Fibroblast of skin of scalp (primary cell): ENCODE measurements around the gene AP4S1. TPM values are rescaled to one million over a fixed set of nuclear protein-coding genes. Genes with fewer than 3 reads are reported as not detected.
"Not testable (repeated sequence)": the region's sequence is repeated elsewhere in the genome, so short reads cannot be mapped to it uniquely, and the experiment has no call there.

Source experiments
- DNase-seq: peaks from one replicate; pipeline ENCODE4 v3.0.0-alpha.2; 2013
- polyA plus RNA-seq, 2 experiments: library from polyadenylated mRNA; unstranded; fragments of 120-200 nt; gene quantifications; one replicate each; pipeline ENCODE4 v1.2.1, GENCODE V29; 2013; ENCODE audit not compliant: insufficient read length in 2 of 2

AP4S1 gene, protein sequence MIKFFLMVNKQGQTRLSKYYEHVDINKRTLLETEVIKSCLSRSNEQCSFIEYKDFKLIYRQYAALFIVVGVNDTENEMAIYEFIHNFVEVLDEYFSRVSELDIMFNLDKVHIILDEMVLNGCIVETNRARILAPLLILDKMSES
- polyA plus RNA-seq (2013, experiment 1 of 2; ENCODE audit: insufficient read length) = 8.1 TPM
- 6.4 TPM for polyA plus RNA-seq (2013, experiment 2 of 2; ENCODE audit: insufficient read length)

DNA sequence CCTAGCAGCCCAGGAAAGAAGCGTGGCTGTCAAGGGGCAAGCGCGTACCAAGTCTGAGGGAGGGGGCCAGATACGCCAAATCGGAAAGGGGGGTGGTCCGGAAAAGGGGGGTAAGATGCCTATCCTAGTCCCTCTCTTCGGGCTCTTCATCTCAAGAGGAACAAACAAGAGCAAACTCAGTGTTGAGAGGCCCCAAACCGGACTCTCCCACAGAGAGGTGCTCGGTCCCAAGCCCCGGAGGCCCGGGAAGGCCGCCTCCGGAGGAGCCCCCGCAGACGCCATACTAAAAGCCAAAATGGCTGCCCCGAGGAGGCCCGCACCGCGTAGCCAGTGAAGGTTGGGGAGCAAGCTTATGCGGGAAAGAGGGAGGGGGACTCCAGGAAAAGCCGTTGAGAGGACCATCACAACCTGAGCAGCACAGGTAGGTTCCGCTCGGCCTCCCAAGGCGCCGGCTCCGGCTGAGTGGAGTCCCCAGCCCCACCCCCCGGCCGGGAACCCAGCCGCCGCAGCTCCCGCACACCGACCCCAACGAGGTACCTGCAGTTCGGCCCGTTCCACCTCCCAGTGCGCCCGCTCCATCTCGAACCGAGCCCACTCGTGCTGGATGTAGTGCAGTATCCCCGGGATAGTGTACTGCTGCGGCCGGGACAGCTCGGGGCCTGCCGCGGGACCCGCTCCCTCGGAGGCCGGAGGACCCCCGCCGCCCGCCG is at the start of gene AP4S1:
TSS of gene AP4S1 (plus strand) at position 283 of the 710 bp plus-strand sequence. CDS start 40,548 bp downstream, outside the sequence.
- DNase-seq = peak; percentile 21

DNA sequence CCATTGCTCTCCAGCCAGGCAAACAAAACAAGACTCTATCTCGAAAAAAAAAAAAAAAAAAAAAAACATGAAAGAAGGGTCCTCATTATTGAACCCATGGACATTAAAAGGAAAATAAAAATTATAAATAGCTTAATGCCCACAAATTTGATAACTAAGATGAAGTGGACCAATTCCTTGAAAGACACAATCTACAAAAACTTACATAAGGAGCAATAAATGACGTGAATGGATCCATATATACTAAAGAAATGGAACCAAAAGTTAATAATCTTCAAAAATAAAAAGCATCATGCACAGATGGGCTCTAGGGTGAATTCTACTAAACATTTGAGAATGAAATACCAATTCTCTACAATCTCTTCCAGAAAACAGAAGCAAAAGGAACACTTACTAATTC is 47.7 kb upstream of the AP4S1 start:
- no peak for DNase-seq

DNA sequence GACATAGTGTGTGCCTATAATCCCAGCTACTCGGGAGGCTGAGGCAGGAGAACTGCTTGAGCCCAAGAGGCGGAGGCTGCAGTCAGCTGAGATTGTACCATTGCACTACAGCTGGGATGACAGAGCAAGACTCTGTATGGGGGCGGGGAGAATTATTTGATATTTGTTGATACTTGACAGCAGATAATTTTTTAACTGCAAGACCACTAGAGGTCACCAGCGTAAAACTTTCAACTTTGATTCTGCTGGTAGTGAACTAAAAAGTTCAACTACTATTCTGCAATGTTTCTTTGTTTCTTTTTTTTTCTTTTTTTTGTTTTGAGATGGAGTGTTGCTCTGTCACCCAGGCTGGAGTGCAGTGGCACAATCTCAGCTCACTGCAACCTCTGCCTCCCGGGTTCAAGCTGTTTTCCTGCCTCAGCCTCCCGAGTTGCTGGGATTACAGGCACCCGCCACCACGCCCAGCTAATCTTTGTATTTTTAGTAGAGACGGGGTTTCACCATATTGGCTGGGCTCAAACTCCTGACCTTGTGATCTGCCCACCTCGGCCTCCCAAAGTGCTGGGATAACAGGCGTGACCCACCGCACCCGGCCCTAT is 45.2 kb upstream of the AP4S1 start:
- DNase-seq = peak; percentile 82

DNA sequence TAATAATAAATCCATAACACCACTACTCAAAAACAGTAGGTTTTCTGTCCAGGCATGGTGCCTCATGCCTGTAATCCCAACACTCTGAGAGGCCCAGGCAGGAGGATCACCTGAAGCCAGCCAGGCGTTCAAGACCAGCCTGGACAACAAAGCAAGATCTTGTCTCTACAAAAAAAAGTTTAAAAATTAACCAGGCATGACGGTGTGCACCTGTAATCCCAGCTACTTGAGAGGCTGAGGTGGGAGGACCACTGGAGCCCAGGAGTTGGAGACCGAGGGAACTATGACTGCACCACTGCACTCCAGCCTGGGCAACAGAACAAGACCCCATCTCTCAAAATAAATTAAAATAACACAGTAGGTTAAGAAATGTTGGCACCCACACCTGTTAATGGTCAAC is 44.5 kb upstream of the AP4S1 start:
- no peak for DNase-seq

DNA sequence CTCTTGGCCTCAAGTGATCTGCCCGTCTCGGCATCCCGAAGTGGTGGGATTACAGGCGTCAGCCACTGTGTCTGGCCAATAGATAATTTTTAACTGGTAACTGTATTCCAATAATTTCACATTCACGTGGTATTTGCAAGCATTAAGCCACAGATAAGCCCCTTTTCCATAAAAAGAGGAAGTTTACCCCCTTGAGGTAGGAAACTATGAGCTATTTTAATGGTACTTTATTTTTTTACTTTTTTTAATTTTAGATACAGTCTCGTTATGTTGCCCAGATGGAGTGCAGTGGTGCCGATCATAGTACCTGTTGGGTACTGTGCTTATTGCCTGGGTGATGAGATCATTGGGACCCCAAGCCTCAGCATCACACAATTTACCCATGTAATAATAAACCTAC is 42.9 kb upstream of the AP4S1 start:
- DNase-seq = no peak

DNA sequence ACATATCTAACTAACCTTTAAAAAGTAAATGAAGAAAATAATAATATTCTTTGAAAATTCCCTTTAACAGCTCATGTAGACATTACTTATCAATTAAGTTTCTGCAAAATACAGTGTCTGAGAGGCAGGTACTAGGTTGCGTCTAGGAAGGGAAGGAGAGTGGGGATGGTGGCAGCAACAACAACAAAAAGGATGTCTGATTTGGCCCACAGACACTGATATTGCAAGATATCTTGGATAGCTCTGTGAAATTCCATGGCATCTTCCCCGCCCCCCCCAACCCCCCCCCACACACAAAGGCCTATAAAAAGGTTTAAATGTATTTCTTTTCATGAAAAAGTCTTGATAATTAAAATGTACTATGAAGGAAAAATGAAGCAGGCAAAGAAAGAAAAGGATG is 41.6 kb upstream of the AP4S1 start:
- no peak for DNase-seq

DNA sequence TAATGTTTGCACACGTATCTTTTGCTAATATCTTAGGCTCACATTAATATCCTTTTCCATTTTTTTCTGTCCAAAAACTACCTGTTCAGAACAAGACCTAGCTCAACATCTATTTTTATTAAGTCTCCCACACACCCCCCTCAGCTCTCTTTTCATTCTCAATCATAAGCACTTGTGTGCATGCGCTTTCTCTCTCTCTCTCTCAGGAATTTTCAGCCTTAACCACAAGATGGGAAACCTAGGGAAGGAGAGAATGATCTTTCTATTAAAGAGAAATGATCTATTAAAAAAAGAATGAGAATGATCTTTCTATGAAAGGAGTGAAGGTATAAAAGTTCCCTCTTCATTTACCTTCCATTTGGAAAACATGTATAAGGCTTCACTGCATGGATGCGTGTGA is 39.7 kb upstream of the AP4S1 start:
- peak; percentile 18 for DNase-seq

DNA sequence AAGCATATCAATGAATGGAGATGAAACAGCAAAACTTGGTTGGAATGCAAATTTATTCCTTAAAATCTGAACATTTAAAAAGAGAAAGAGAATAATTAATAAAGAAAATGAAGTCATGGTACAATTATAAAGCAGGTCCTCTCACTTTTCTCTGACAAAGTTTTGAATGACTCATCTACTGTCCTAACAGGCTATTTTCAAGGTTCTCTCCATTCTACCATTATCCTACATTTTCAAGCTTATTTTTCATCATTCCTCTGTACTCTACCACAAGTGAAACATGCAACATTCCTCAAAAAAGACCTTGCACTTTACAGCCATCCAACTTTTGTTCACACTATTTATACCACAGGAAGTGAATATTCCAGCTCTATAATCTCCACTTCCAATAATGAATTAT is 36.9 kb upstream of the AP4S1 start:
- peak; percentile 30 for DNase-seq

DNA sequence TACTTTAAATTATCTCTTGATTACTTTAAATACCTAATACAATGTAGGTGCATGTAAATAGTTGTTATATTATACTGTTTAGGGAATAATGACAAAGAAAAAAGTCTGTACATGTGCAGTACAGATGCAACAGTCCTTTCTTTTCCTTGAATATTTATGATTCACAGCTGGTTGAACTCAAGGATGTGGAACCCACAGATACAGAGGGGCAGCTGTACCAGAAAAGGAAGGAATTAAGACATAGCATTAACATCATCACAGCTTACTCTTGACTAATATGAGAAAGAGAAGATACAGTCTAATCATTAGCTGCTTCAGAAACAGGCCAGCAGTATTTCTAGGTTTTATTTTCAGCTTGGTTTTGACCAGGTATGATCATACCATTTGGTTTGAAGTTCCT is 34.7 kb upstream of the AP4S1 start:
- DNase-seq = no peak

DNA sequence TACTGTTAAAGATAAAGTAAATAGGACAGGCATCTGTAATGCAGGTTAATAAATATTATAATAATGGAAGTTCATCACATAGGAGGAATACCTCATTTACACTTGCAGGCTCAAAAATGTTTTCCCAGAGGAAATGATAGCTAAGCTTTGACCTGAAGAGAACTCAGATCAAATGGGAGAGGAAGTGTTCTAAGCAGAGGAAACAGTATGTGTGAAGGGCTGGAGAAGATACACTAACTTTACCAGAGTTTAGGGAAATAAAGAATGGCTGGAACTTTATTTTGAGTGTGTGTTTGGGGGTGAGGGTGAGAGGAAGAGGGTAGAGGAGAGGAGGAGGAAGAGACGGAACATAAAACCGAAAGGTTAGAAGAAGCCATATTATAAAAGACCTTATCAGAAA is 34.0 kb upstream of the AP4S1 start:
- DNase-seq = no peak

DNA sequence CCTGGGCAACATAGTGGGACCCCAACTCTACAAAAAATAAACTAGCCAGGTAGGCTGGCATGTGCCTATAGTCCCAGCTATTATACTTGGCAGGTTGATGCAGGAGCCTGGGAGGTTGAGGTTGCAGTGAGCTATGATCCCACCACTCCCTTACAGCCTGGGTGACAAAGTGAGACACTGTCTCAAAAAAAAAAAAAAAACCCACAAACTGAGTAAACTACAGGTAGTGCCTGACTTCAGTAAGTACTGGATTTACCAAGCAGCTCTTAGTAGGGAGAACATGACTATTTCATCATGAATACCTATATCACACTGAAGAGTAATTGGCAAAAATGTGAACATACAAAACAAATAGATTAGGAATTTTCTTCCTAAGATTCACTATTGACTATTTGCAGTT is 32.4 kb upstream of the AP4S1 start:
- no peak for DNase-seq

DNA sequence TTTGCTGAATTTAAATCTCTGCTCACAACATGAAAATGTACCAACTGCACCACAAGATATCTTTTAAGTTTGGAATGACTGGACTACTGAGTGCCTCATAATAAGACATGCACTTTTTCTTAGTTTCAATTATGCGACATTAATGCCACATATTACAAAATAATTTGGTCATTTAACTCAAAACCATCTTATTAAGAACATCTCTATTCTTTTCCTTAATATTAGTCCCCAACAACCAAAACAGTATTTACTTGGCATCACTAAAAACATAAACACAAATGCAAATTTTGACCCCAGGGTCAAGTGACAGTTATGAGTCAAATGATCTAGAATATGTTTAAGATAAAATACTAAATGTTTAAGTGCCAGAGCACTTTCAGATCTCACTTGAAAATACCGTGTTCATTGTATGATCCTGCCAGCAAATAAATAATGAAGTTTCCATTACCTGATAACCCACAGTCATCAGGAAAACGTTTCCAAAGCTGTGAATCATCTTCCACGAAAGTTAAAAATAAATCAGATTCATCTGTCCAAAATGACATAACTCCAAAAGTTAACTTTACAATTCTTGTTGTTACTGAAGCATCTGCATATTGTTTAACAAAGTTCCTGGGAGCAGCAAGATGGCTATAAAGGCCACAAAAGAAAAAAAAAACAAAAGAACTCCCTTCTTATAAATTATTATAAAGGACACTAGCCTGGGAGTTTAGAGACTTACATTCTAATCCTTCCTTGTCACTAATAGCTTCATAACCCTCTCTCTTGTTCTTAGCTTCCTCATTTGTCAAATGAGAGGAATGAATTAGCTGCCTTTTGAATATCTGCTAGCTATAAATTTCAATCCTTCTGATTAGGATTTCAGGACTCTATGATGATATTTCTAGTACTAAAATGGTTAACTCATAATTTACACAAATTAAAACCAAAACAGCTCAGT is 30.5 kb upstream of the AP4S1 start:
- DNase-seq = peak; percentile 25

DNA sequence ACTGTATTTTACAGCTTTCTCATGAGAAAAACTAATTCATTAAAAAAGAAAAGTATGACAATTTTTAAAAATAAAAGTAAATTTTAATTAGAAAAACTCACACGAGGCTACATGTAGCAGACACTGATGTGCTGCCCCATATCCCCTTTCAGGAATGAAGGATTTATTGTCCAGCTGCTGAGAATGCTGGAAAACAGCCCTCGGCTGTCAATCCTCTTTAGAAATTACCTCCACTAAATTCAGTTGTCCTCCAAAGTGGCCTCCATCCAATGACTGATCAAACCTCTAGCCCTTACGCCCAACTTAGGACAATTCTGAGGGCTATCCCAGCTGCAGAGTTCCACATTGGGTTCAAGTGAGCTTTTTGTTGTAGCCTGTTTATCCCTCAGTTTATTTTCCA is 29.8 kb upstream of the AP4S1 start:
- DNase-seq = no peak

DNA sequence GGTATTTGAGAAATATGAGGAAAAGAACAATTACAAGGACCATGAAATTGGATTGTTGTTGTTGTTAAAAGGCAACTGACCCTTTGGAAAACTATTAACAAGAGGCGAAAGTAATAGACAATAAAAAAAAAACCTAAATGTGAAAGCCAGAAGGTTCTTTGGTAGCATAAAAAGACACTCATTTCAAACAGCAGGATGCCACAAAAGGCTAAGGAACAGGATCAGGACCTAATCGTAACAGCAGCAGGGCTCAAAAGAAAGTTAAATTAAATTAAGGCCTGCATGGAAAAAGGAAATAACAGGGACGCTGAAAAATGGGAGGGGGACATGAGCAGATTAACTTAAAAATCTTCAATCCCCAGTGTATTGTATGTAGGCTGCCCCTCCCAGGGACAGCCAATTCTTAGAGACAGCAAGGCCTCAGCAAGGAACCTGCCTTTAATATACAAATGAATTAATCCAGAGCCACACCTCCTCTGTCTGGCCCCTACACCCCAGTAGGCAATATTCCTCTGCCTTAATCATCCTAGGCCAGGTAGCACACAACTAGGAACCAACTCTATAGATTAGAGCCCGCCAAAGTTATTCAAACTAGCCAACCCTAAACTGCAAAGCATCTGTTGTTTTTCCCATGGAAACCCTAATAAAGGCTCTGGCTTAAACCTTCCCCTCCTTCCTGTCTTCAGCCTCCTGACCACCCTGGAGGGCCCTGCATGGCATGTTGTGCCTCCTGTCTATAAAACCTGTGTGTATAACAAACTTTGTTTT is 28.4 kb upstream of the AP4S1 start:
- DNase-seq = no peak

DNA sequence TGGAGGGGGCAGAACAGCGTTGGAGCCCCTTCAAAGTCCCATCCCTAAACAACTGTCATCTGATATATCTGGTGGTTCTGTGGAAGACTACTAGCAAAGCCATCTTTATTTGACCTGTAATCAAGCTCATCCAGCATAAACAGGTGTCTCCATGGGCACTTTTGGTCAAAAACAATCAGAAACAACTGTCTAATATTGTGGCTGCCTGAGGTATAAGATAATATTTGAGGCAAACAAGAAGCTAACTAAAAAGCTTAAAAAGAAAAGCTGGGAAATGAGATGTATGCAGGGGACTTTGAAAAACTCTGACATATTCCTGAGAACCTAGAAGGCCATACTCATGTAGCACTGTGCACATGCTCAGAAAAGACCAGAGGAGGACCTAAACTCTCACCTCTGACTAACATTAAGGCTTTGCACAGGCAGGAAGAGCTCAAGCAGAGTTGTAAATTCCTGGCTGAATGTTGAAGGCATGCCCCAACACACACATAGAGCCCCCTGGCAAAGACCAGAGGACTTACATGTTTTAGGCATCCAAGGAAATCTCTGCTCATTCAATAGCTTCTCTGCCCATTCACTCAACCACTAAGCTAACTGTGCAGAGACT is 27.2 kb upstream of the AP4S1 start:
- no peak for DNase-seq

DNA sequence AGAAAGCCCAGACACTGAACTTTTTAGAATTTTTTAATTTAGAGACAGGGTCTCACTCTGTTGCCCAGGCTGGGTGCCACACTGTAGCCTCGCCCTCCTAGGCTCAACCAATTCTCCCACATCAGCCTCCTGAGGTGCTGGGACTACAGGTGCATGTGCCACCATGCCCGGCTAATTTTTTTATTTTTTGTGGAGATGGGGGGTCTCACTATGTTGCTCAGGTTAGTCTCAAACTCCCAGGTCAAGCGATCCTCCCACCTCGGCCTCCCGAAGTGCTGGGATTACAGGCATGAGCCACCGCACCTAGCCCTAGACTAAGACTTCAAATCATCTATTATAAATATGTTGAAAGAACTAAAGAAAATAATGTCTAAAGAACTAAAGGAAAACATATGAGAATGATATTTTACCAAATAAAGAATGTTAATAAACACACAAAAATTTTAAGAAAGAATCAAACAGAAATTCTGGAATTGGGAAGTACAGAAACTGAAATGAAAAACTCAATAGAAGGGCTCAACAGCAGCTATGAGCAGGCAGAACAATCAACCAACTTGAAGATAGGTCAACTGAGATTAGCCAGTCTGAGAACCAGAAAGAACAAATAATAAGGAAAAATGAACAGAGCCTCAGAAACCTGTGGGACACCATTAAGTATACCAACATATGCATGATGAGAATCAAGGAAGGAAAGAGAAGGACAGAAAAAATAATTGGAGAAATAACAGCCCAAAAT is 26.2 kb upstream of the AP4S1 start:
- DNase-seq = no peak

DNA sequence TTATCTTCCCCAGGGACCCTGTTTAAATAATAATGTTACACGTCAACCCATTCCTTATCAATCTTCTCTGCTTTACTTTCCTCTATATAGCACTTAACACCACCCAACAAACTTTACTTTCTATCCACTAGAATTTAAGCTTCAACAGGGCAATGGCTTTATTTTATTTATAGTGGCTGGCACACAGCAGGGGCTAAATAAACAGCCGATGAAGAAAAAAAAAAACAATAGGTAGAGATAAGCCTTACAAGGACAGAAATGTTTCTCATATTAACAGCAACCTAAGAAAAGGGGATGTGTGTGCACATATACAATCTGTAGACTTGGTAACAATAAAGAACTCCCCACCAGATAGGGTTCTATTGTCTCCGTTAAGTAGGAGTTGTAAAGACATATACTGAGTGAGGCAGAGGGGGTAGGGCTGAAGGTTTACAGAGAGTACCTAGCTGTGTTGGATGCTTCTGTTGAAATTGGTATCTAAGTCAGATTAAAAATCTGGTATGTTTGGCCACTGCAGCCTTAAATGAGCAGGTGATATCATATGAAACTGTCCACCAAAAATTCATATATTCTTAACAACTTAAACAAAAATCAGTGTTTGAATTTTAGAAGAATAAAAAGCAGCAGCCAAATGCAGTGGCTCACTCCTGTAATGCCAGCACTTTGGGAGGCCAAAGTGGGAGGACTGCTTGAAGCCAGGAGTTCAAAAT is 24.7 kb upstream of the AP4S1 start:
- DNase-seq = no peak

DNA sequence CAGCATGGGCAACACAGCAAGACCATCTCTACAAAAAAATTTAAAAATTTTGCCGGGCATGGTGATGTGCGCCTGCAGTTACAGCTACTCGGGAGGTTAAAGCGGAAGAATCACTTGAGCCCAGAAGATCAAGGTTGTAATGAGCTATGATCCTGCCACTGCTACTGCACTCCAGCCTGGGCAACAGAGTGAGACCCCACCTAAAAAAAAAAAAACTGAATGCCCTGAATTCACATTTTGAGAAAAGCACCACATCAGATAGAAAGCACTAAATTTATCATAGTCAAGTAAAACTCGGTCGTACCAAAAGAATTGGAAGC is 24.1 kb upstream of the AP4S1 start:
- no peak for DNase-seq

DNA sequence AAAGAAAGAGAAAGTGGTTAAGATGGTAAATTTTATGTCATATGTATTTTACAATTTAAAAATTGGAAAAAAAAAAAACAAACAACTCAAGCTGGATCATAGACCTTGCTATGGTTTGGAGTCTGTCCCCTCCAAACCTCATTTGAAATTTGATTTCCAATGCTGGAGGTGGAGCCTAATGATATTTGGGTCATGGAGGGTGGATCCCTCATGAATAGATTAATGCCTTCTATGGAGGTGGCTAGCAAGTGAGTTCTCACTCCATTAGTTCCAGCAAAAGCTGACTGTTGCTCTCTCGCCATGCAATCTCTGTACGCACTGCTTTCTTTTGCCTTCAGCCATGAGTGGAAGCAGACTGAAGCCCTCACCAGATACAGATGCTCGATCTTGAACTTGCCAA is 22.2 kb upstream of the AP4S1 start:
- no peak for DNase-seq

DNA sequence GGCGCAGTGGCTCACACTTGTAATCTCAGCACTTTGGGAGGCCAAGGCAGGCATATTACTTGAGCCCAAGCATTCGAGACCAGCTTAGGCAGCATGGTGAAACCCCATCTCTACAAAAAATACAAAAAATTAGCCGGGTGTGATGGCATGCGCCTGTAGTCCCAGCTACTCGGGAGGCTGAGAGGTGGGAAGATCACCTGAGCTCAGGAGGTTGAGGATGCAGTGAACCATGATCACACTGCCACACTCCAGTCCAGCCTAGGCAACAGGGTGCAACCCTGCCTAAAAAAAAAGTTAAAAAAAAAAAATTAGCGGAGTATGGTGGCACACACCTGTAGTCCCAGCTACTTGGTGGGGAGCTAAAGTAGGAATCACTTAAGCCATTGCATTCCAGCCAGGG is 21.4 kb upstream of the AP4S1 start:
- DNase-seq = not testable (repeated sequence)

DNA sequence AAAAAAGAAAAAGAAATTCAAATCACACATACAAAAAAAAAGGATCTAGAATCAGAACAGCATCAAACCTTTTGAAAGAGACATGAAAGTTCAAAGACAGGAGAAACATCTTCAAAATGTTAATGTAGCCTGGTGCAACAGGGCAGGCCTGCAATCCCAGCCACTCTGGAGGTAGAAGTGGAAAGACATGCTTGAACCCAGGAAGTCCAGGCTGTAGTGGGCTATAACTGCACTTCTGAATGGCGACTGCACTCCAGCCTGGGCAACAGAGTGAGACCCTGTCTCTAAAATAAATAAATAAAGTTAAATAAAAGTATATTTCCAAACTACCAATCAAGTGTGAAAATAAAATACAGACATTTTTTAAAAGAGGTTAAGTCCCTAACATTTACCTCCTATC is 18.7 kb upstream of the AP4S1 start:
- DNase-seq = no peak
